ENCODE results near the gene MAP4K1.

DNA sequence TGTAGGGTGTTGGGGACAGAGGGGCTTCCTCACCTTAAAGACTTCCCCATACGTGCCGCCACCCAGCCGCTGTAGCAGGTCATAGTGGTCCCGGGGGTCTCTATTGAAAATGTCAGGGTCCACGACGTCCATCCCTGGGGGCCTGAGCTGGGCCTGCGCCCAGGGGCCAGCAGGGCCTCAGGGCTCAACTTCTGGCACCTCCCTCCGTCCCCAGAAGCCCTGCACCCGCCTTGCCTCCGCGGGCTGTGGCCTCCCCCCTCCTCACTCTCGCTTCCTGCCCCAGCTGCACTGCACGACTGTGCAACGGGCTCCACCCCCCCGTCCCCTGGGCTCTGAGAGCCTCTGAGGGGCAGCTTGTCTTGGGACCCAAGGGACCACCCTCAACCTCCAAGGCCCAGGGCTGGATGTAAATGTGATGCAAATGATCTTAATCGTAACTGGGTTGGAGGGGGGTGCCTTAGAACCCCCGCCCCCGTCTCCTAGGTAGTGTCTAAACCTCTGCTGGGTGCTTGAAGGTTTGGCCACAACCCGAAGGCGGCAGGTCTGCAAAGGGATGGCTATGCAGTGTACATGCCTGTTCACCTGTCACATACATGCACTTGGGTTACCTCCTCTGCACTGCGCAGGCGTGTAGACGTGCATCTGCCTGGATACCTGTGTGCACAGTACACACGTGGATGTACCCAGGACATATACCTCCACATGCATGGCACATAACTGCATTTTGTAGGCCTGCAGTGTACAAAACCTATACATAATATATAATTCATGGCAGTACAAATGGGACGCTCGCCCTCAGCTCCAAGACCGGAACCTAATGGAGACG is at the start of gene MAP4K1:
- TF ChIP-seq, protein P1, sequence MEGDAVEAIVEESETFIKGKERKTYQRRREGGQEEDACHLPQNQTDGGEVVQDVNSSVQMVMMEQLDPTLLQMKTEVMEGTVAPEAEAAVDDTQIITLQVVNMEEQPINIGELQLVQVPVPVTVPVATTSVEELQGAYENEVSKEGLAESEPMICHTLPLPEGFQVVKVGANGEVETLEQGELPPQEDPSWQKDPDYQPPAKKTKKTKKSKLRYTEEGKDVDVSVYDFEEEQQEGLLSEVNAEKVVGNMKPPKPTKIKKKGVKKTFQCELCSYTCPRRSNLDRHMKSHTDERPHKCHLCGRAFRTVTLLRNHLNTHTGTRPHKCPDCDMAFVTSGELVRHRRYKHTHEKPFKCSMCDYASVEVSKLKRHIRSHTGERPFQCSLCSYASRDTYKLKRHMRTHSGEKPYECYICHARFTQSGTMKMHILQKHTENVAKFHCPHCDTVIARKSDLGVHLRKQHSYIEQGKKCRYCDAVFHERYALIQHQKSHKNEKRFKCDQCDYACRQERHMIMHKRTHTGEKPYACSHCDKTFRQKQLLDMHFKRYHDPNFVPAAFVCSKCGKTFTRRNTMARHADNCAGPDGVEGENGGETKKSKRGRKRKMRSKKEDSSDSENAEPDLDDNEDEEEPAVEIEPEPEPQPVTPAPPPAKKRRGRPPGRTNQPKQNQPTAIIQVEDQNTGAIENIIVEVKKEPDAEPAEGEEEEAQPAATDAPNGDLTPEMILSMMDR (IDR thresholded peaks at IDR 0.05), result no peak; the same call in 2 of the 3 replicates
- no peak; the same call in 1 of the 2 replicates for TF ChIP-seq POLR2A (IDR thresholded peaks at IDR 0.05; ENCODE audit: low read length)
- TF ChIP-seq, protein P2, sequence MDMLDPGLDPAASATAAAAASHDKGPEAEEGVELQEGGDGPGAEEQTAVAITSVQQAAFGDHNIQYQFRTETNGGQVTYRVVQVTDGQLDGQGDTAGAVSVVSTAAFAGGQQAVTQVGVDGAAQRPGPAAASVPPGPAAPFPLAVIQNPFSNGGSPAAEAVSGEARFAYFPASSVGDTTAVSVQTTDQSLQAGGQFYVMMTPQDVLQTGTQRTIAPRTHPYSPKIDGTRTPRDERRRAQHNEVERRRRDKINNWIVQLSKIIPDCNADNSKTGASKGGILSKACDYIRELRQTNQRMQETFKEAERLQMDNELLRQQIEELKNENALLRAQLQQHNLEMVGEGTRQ (IDR thresholded peaks at IDR 0.05), result no peak
